AG04450 (cell line): ENCODE results near the gene TPST1. TPM values are rescaled to one million over a fixed set of nuclear protein-coding genes. Genes with fewer than 3 reads are reported as not detected.

Source experiments
- CTCF ChIA-PET: fragments of 300-600, 350-600 bp; formaldehyde crosslinking; extraction: SDS; loops from one replicate; lab custom pipeline; 2022; ENCODE audit warnings: antibody characterized with exemption, inconsistent platforms; lab: Charles Lee
- POLR2A ChIA-PET: fragments of 350-600 bp; formaldehyde crosslinking; extraction: SDS; loops from one replicate; lab custom pipeline; 2021; ENCODE audit warnings: antibody characterized with exemption, inconsistent platforms; lab: Yijun Ruan, JAX
- DNase-seq: peaks from one replicate; pipeline ENCODE4 v3.0.0-alpha.2; 2011; ENCODE audit warnings: low read depth, low spot score
- H3K27ac ChIP-seq: one replicate; pipeline ENCODE4 v1.5.1; 2012; ENCODE audit warnings: low read depth, low read length, control low read depth
- H3K27me3 ChIP-seq: one replicate; pipeline ENCODE4 v1.6.0; 2012; ENCODE audit warnings: low read length; ENCODE audit not compliant: control insufficient read depth, insufficient read depth
- H3K4me3 ChIP-seq: 2 replicates; pipeline ENCODE4 v1.5.1; 2011; ENCODE audit warnings: mild to moderate bottlenecking, low read depth, low read length, control low read depth
- H3K9me3 ChIP-seq: 2 replicates; pipeline ENCODE4 v1.5.1; 2012; ENCODE audit warnings: low read length; ENCODE audit not compliant: control insufficient read depth, insufficient read depth
- CTCF ChIP-seq: IDR thresholded peaks from 2 replicates; pipeline ENCODE4 v1.5.1; 2011; ENCODE audit warnings: low read depth, low read length, control low read depth, inconsistent platforms
- polyA plus RNA-seq: library from polyadenylated mRNA; depleted of rRNA; stranded (reverse); fragments of >200 nt; gene quantifications from 2 replicates; pipeline ENCODE4 v1.2.3, GENCODE V29; 2011

Gene TPST1
- polyA plus RNA-seq, 1 experiment: 129 TPM

GRCh38 chr7:66206934-66207240 lies 1.8 kb downstream of the TPST1 start:
- no peak for TF ChIP-seq CTCF
- no peak for DNase-seq
- Histone ChIP-seq H3K27me3 (no peaks in the 10 kb centered on the region), H3K4me3 (peak overlapping the region; percentile 96), H3K9me3 (no peaks in the 10 kb centered on the region; the same call in 1 of the 2 replicates), H3K27ac (no peak overlapping the region)
- POLR2A ChIA-PET: no interaction called here
- CTCF ChIA-PET: interaction anchor here (2.2 kb wide), 1 partner anchor 176 kb away, joined by 14 read pairs; no protein-coding TSS in a partner anchor

- POLR2A ChIA-PET: no interaction called here
- CTCF ChIA-PET: interaction anchor here (2.2 kb wide), 1 partner anchor 177 kb away, joined by 14 read pairs; no protein-coding TSS in a partner anchor
- peak overlapping the region; percentile 96 for H3K4me3 ChIP-seq
- H3K27me3 ChIP-seq: no peaks in the 10 kb centered on the region
- TF ChIP-seq CTCF: no peak
- no peaks in the 10 kb centered on the region; the same call in 1 of the 2 replicates for H3K9me3 ChIP-seq
- H3K27ac ChIP-seq: no peak overlapping the region
- no peak for DNase-seq
Measured at GRCh38 chr7:66207540-66207939, 2.4 kb downstream of the TPST1 start.

- Histone ChIP-seq H3K27me3 (no peaks in the 10 kb centered on the region), H3K4me3 (no peak overlapping the region), H3K27ac (peak overlapping the region; percentile 61), H3K9me3 (no peaks in the 10 kb centered on the region; the same call in 1 of the 2 replicates)
- ChIA-PET CTCF (interaction anchor here (2.5 kb wide), 1 partner anchor 71 kb away, joined by 8 read pairs; no protein-coding TSS in a partner anchor), POLR2A (interaction anchor here (0.6 to 0.7 kb wide), 3 partner anchors 44 to 94 kb away, joined by 3 to 4 read pairs (median 3); no protein-coding TSS in a partner anchor)
- peak; percentile 48 for DNase-seq
- TF ChIP-seq CTCF: no peak
Measured at GRCh38 chr7:66211429-66211828, 6.3 kb downstream of the TPST1 start.

GRCh38 chr7:66213637-66214036 lies 8.5 kb downstream of the TPST1 start:
- no peaks in the 10 kb centered on the region; the same call in 1 of the 2 replicates for H3K9me3 ChIP-seq
- DNase-seq: no peak
- no peak for TF ChIP-seq CTCF
- H3K27ac ChIP-seq: no peak overlapping the region
- CTCF ChIA-PET: no interaction called here
- POLR2A ChIA-PET: interaction anchor here (0.7 kb wide), 1 partner anchor 312 kb away, joined by 3 read pairs; no protein-coding TSS in a partner anchor
- H3K27me3 ChIP-seq: no peaks in the 10 kb centered on the region
- H3K4me3 ChIP-seq: no peak overlapping the region

- H3K27ac ChIP-seq: no peak overlapping the region
- DNase-seq: no peak
- CTCF ChIA-PET: no interaction called here
- H3K9me3 ChIP-seq: no peaks in the 10 kb centered on the region; the same call in 1 of the 2 replicates
- no peak overlapping the region for H3K4me3 ChIP-seq
- POLR2A ChIA-PET: no interaction called here
- TF ChIP-seq CTCF: no peak
- no peaks in the 10 kb centered on the region for H3K27me3 ChIP-seq
Measured at GRCh38 chr7:66216687-66217086, 11.6 kb downstream of the TPST1 start.
